ENCODE results near the gene YWHAQ. TPM values are rescaled to one million over a fixed set of nuclear protein-coding genes. Genes with fewer than 3 reads are reported as not detected.

YWHAQ gene
- total and polyA plus RNA-seq, 7 donors = 179 to 273 (median 216) TPM

DNA sequence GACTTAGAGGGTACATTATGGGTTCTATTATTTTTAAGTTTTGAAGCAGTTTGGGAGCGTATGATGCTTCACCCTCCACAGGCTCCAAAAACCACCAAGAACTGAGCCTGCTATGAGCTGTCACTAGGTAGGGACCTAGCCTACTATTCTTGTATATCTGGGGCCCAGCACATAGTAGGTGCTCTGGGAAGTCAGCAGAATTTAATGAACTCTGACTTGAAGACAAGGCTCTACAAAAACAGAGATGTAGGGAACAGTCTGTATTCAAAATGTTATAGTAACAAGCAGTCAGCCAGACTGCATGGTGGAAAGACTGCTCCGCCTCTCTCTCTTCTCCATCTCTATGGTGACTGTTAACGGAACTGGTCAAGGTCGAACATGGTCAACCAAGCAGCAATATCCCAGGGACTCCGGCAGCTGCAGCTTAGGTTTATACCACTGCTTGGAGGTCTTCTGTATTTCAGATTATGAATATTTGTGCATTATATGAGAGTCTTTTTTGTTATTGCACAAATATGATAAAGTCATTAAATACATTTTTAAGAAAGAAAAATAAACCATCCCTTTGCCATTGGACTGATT, 22.2 kb upstream of the YWHAQ start:
- Histone ChIP-seq H3K27ac (no peak overlapping the region), H3K9me3 (no peaks in the 10 kb centered on the region), H3K4me1 (no peaks in the 10 kb centered on the region), H3K27me3 (no peaks in the 10 kb centered on the region), H3K4me3 (no peak overlapping the region), H3K36me3 (no peaks in the 10 kb centered on the region)
- WGBS, 2 donors = 53 to 66% methylated on average over 5 of the region's 5 CpGs
- TF ChIP-seq POLR2A (IDR thresholded peaks at IDR 0.05) (no peak), POLR2AphosphoS5 (IDR thresholded peaks at IDR 0.05) (no peak), EP300 (IDR thresholded peaks at IDR 0.05) (no peak)
- TF ChIP-seq, protein P1, sequence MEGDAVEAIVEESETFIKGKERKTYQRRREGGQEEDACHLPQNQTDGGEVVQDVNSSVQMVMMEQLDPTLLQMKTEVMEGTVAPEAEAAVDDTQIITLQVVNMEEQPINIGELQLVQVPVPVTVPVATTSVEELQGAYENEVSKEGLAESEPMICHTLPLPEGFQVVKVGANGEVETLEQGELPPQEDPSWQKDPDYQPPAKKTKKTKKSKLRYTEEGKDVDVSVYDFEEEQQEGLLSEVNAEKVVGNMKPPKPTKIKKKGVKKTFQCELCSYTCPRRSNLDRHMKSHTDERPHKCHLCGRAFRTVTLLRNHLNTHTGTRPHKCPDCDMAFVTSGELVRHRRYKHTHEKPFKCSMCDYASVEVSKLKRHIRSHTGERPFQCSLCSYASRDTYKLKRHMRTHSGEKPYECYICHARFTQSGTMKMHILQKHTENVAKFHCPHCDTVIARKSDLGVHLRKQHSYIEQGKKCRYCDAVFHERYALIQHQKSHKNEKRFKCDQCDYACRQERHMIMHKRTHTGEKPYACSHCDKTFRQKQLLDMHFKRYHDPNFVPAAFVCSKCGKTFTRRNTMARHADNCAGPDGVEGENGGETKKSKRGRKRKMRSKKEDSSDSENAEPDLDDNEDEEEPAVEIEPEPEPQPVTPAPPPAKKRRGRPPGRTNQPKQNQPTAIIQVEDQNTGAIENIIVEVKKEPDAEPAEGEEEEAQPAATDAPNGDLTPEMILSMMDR (IDR thresholded peaks at IDR 0.05) = no peak
- intact Hi-C loops (cut with DNase I) = no loop called here
- DNase-seq = no peak

DNA sequence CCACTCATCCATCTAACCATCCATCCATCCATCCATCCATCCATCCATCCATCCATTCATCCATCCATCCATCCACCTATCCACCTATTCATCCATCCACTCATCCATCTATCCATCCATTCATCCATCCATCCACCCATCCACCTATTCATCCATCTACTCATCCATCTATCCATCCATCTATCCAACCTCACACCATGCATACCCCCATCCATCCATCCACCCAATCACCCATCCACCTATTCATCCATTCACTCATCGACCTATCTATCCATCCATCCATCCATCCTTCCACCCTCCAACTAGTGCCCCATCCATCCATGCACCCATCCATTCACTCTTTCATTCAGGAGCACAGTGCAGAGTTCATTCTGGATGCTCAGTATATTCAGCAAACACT, 21.5 kb upstream of the YWHAQ start:
- H3K4me3 ChIP-seq = no peak overlapping the region
- TF ChIP-seq POLR2A (IDR thresholded peaks at IDR 0.05) = no peak
- TF ChIP-seq, protein P1 (IDR thresholded peaks at IDR 0.05) = no peak
- no peak for TF ChIP-seq EP300 (IDR thresholded peaks at IDR 0.05)
- TF ChIP-seq POLR2AphosphoS5 (IDR thresholded peaks at IDR 0.05) = no peak
- no peaks in the 10 kb centered on the region for H3K27me3 ChIP-seq
- intact Hi-C loops (cut with DNase I) = no loop called here
- H3K27ac ChIP-seq = no peak overlapping the region
- WGBS, 2 donors = 47 to 79% methylated on average over 1 of the region's 1 CpG
- no peak for DNase-seq
- H3K4me1 ChIP-seq = no peaks in the 10 kb centered on the region
- H3K36me3 ChIP-seq = no peaks in the 10 kb centered on the region
- no peaks in the 10 kb centered on the region for H3K9me3 ChIP-seq

DNA sequence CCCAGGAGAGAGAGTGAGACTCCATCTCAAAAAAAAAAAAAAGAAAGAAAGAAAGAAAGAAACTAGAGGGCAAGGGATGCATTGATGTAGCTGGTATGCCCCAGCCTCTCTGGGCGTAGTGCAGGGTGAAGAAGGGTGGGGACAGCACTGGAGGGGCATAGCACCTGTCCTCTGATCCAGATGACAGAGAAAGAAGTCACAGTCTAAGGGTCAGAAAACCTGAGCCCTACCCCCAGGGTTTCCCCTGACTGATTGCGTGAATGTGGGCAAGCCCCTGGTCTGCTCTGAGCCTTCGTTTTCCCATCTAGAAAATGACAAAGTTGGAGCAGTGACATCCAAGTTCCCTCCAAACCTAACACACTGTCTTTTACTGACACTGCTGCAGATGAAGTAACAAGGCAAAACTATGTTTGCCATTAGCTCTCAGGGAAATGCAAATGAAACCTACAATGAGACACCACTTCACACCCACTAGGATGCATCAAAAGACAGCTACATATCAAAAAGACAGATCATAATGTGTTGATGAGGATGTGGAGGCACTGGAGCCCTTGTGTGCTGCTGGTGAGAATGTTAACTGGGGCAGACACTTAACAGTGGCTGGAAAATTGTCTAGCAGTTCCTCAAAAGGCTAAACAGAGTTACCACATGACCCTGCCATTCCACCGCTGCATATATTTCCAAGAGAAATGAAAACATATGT, 19.5 kb upstream of the YWHAQ start:
- TF ChIP-seq, protein P1 (IDR thresholded peaks at IDR 0.05) = no peak
- TF ChIP-seq POLR2AphosphoS5 (IDR thresholded peaks at IDR 0.05) = no peak
- TF ChIP-seq POLR2A (IDR thresholded peaks at IDR 0.05) = no peak
- no peak for TF ChIP-seq EP300 (IDR thresholded peaks at IDR 0.05)
- H3K27me3 ChIP-seq = no peaks in the 10 kb centered on the region
- H3K36me3 ChIP-seq = no peaks in the 10 kb centered on the region
- WGBS, 2 donors = 63 to 73% methylated on average over 4 of the region's 4 CpGs
- no peak overlapping the region for H3K27ac ChIP-seq
- H3K4me3 ChIP-seq = no peak overlapping the region
- no peak for DNase-seq
- H3K4me1 ChIP-seq = no peaks in the 10 kb centered on the region
- H3K9me3 ChIP-seq = no peaks in the 10 kb centered on the region
- intact Hi-C loops (cut with DNase I) = no loop called here

GRCh38 chr2:9649261-9649660, 18.5 kb upstream of the YWHAQ start:
- H3K27ac ChIP-seq = no peak overlapping the region
- no peaks in the 10 kb centered on the region for H3K9me3 ChIP-seq
- no peak for TF ChIP-seq EP300 (IDR thresholded peaks at IDR 0.05)
- TF ChIP-seq, protein P1 (IDR thresholded peaks at IDR 0.05) = no peak
- no peak for TF ChIP-seq POLR2A (IDR thresholded peaks at IDR 0.05)
- no peak for TF ChIP-seq POLR2AphosphoS5 (IDR thresholded peaks at IDR 0.05)
- H3K36me3 ChIP-seq = no peaks in the 10 kb centered on the region
- DNase-seq = no peak
- no peaks in the 10 kb centered on the region for H3K27me3 ChIP-seq
- H3K4me1 ChIP-seq = no peaks in the 10 kb centered on the region
- H3K4me3 ChIP-seq = no peak overlapping the region
- intact Hi-C loops (cut with DNase I) = no loop called here
- 83 to 89% methylated on average over 6 of the region's 6 CpGs for WGBS, 2 donors
